NCI-H2171 (cell line): ENCODE results near the gene SHC3.
A peak's percentile ranks its signal among the peaks of the same experiment; 100 is the strongest.

Experiments used
- DNase-seq: peaks from one replicate; lab custom pipeline; 2025; lab: John Stamatoyannopoulos, UW

SHC3 gene

DNA sequence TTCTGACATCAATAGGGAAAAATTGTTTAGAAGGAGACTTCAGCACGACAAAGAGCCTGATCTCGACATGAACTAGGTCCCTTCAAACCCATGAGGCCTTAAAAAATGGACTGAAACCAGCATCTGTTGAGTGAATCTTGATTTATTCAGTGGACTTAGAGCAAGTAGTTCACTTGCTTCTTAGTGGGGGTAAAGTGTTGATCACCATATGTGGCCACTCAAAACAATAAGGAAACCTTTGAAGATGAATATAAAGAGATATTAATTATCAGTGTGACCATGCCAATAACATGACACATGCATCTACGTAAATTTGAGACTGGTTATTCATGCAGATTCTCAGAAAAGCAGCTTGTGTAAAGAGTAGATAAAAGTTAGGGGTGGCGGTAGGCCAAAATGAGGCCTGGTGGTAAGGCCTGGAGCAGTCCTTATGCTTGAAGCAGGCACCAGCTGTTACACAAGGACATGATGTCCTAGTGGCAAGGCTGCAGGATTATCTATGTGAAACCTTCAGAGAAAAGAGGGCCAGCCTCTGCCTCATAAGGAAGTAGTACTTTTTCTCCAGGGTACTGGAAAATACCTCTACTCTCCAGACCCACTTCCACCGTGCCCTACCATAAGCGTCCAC is 126.0 kb downstream of the SHC3 start:
- DNase-seq, result no peak

DNA sequence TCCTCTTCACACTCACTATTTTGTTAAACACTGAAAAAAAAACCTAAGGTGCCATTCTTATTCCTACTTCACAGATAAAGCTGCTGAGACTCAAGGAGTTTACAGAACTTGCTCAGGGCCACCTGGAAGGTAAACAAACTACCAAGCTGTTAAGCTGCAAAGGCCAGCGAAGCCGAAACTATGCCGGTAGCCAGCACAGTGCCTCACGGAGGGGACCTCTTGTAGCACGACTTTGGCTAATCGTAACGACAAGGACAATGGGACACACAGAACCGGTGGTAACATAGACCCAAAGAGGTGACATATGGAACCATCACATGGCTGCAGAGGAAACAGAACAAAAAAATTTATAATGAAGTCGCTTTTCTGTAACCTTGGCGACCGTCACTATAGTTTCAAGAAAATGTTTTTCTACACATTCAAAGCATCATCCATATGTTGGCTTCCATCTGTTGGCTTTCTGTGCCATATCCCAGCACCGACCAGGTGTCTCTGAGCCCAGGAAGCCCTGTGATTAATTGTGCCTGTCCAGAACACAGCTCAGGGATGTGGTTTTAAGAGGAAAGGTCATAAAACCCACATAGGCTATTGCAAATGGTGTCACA is 127.1 kb downstream of the SHC3 start:
- DNase-seq, result peak; percentile 63

DNA sequence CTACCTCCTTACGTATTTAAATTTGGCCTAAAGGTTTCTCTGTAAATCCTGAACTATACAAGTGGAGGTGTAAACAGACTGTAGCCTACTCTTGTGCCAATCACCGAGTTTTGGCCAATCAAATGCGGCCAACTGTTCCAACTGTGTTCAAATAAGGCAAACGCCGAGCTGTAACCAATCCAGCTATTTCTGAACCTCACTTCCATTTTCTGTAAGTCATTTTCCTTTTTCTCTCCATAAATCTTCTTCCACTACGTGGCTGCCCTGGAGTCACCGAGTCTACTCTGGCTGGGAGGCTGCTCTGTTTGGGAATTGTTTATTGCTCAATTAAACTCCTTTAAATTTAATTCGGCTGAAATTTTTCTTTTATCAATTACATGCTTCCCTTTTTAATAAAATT is 129.0 kb downstream of the SHC3 start:
- DNase-seq, result no peak

DNA sequence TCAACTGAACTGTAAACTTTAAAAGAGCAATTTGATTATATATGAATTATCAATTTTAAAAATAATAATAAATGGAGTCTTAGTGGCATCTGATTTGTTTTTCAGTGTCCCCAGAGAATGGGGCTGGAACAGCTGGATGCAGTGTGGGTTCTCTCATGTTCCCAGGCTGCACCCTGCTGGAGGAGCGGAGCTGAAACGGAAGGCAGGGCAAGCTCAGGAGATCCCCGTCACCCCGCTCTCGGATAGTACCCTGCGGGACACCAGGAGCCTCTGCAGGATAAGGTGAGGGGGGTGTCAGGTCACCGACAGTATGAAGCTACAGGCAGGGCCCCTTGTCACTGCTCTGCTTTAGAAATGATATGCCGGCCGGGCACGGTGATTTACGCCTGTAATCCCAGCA is 130.0 kb downstream of the SHC3 start:
- DNase-seq, result no peak

DNA sequence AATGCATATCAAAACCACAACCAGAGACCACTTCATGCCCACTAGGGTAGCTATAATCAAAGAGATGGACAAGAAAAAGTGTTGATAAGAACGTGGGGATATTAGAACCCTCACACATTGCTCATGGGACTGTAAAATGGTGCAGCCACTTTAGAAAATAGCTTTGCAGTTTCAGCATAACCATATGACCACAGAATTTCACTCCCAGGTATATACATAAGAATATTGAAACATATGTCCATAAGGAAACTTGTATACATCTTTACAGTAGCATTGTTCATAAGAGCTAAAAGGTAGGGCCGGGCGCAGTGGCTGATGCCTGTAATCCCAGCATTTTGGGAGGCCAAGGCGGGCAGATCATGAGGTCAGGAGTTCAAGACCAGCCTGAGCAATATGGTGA is 131.0 kb downstream of the SHC3 start:
- DNase-seq, result no peak

DNA sequence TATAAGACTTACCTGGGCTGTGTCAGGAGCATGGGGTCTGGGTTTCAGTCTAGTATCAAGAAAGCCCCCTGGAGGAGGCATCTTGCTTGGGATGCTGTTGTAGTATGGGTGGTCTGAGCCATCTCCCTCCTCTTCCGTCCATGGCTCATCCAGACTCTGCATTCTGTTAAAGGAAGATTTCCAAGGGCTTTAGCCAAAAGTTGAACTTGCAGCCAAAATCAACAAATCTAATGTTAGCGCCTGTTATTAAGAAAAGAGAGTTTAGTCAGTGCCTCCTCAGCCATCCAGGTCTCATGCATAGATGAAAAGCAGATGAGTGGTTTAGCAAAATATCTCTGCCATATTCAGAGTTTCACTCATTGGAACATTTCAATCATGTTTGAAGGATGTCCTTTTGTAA is 131.8 kb downstream of the SHC3 start:
- DNase-seq, result no peak

DNA sequence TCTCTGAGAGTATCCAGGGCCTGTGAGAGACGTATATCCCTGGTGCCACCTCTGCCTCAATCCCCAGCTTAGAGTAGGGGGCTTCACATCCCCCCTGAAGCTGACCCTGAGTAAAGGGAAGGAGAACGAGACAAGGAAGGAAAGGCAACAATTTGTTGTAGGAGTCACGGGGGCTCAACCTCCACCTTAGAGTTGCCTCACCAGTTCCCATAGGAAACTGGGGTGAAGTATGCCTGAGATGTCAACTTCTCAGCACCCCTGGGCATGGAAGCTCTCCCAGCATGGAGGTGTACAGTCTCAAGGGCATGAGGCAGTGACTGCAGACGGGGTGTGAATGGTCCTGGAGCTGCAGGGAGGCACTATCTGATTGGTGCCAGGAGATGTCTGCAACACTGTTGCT is 133.7 kb downstream of the SHC3 start:
- no peak for DNase-seq

DNA sequence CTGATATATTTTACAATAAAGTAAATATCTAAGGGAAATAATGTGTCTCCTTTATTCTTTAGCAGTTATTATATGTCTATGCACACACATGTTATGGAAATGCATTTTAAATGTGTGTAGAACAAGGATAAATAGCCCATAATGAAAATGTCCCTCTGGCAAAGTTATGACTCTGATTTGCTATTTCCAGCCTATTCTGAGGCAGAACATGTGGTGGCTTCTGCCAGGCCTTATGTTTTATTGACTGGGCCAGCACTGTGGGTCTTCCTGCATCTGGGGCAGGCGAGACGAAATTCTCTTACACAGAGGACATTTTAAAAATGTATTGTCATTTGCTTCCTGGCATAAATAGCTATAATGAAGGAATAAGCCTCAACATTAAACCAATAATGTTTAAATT is 134.5 kb downstream of the SHC3 start:
- no peak for DNase-seq

DNA sequence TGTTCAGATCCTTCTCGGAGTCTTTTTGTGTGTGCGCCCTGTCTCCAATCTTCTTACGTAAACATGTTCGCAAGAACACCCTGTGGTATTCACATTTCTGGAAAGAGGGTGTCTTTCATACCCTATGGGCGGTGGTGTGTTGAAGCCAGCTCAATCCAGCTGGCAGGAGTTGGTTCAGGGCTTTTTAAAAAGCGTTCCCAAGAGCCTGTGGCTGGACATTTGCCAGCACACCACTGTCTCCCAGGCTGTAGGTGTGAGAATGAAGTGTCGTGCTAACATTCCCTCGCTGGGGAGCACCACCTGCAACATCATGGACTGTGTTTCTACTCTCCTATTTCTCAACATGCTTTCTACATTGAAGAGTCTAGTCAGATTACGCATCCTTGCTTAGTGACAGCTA is 135.6 kb downstream of the SHC3 start:
- DNase-seq, result no peak

DNA sequence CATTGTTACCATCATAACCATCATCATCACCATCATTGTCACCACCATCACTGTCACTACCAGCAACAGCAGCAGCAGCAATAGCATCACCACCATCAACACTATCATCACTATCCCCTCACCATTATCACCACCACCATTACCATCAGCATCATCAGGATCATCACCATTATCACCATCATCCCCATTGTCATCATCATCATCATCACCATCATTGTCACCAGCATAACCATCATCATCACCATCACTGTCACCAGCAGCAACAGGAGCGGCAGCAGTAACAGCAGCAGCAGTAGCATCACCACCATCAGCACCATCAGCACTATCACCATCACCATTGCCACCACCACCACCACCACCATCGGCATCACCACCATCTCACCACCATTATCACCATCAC is 139.0 kb downstream of the SHC3 start:
- no peak for DNase-seq

DNA sequence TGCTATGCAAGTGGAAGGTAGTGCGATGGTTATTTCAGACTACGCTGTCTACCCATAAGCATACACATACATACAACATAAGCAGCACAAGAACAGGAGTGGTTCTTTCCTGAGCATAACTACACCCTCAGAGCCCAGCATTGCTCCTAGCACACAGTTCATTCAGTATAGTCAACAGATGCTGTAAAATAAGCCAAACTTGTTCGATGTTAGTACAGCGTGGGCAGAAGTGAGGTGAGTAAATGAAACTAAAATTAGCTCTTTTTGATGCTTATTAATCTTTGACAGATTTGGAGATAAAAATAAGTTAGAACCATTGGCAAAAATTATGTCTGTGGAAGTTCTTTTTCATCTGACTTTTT is 139.5 kb downstream of the SHC3 start:
- no peak for DNase-seq

DNA sequence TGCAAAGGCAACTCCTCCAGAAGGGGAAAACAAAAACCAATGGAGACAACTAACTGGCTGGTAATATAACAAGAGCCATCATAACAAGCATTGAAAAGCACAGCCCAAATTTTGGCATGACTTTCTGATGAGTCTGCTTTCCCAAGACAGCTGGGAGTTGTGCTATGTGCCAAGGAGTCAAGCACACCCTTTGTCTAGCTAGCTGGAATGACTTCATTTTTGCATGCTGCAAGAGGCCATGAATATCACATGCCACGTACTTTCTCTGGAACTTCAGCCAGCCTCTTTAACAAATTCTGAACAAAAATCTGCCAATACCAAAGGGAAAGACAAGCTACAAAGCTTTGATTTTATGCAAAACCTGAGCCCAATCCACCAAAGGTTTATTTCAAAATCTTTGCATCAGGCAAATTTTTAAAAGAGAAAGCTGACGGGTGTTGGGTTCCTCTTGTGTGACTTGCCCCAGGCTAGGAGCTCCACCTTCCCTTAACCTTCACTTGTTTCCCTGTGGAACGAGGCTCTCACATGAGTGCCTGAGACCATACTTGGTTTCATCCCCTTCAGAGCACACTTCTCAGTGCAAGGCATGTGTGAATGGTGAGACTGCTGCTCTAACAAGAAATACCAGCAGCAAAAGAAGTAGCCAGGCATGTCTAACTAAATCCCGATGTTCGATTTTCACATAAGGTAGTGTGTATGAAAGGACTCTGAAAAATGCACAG is 140.1 kb downstream of the SHC3 start:
- DNase-seq, result no peak

DNA sequence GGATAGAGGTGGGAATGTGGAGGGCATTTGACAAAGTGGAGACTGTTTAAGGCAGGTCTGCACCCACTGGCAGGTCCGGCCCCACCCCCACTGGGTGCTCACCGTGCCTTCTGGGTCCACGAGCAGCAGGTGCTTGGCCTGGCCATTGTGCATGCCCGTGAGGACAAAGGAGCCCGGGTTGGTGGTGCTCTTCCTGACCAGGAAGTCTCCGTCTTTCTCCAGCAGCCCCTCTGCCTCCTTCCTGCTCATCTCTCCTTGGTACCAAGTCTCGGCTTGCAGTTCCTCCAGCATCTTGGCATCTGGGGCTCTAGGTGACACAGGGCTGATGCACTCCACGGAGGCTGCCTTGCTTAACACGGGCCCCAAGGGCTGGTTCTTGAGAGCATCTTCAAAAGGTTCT is 140.7 kb downstream of the SHC3 start:
- no peak for DNase-seq

DNA sequence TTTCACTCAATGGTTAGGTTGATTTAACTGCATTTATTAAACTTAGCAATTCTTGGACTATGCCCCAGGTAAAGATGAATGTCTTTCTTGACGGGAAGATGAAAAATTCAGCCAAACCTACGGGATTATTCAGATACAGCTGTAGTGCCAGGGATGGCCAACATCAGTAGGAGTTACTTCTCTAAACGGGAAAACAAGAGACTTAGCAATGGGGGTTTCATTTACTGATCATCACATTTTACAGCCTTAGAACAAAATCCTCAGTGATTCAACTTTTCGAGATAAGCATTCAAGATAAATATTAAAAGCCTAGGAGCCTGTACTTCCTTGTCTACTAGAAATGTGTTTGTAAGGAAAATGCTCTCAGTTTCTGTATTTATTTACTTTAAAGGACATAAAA is 141.3 kb downstream of the SHC3 start:
- no peak for DNase-seq

DNA sequence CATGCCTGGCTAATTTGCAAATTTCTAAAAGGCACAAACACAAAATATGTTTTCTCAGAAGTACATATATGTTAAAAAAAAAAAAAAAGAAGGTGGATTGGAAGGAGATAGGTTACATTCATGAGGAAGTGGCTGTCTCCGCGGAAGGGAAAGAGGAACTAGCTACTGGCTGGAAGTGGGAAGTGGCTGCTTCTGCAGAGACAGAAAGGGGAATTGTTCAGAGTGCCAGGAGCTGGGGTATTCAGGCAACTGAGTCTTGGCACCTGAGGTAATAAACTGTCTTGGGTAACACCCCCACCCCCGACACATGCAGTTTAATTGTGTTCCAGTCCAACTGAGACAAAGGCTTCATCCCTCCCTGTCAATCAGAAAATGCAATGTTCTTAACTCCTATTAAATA is 141.7 kb downstream of the SHC3 start:
- no peak for DNase-seq

DNA sequence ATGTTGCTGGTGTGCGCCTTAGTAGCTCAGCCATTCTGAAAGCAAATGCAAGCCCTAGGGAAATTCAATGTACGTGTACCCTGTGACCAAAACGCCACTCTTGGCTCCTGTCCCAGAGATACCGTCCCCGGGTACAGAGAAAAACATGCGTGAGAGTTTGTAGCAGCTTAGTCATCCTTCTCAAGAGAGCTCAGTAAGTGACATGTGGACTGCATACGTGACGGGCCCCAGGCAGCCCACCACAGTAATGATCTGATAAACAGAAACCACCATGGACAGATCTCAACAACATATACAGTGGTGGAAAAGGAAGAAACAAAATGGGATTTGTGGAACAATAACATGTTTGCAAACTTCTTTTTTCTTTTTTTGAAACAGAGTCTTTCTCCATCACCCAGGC is 142.2 kb downstream of the SHC3 start:
- DNase-seq, result no peak

DNA sequence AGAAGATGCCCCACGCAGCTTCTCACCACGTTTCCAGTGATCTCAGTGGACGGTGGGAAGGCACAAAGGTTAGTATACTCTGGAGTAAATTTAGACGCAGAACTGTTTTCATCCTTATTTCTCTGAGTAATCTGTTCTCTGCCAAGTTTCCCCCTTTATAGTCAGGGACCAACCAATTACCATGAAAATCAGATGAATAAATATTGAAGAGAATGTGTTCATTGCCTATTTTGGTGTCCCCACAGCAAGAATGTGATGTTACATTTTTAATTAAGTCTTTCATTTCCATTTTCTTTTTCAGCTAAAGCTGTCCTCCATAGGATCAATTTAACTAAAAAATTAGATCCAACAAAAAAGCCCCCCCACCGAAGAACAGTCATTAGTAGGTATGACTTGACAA is 146.0 kb downstream of the SHC3 start:
- DNase-seq, result no peak

DNA sequence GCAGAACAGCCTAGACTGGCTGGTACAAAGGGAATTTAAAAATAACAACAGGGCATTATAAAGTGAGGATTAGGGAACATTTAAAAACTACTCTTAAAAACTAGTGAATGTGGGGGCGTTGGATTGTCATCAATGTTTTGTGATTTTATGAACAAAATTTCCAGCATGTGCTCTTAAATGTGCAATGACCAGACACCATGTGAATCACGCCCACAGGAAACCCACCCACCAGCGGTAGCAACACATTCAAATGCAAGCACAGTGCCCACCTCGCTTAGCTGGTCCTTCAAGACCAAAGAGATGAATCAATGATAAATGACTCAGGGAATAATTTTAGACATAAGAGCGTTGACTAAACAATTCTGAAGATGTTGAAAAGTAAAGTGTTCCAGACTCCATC is 146.4 kb downstream of the SHC3 start:
- DNase-seq, result no peak

DNA sequence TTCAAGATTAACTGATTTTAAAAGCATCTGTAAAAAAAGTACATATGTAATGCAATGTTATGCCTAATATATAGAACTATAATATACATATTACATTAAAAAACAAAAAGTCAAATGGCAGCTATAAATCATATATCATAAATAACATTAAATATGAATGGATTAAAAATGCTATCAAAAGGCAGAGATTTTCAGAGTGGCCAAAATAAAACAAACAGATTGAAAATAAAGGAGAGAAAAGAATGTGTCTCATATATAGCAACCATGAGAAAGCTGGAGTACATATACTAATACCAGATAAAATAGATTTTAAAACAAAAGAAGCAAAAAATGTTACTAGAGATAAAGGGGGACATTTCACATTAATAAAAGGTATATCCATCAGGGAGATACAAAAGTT is 148.8 kb downstream of the SHC3 start:
- no peak for DNase-seq

DNA sequence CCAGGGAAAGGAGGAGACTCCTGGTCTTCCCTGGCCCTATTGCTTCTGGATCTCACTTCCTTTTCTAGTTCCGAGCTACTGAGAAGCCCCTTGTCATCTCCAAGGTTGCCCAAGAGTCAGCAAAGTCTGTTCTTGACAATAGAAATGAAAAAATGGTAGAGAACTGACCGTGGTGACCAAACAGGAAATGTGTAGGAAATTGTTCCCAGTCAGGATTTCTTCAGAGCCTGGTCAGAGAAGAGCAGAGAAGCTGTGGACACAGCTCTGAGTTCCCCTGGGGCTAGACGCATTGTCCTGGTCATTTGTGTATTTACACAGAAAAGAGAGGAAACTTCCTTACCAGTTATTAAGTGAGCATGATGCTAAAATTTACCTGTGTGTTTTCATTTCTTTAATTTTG is 151.7 kb downstream of the SHC3 start:
- no peak for DNase-seq

DNA sequence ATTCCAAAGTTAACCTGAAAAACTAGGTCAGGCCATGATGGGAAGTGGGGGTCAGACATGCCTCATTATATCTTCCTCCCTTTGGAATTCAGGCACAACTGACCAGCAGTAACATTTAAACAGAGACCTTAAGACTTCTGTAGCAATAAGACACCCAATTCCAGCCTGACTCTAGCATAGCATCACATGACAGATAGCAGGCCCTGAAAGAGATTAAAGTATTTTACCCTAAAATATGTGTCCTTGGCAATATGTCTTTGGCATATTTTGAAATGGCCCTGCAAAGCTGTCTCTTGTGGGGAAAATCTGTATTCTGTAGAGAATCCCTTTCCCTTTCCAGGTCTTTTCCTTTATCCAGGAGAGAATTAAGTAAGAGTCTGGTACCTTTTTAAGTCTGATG is 153.1 kb downstream of the SHC3 start:
- no peak for DNase-seq

DNA sequence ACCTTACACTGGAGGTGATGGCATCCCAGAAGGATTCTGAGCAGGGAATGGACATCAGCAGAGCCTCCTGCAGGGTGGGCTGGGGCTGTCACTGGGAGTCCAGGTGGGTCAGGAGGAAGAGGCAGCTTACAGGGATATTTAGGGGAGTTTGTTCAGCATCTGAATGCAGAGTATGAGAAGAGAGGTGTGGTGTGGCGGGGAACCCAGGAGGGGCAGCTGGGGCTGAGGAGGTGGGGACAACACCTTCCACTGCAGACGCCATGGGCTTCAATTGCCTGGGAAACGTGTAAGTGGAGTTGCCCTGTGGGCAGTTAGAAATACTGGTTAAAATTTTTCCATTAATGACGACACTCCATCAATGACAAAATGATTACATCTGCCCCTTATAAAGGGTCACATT is 153.9 kb downstream of the SHC3 start:
- DNase-seq, result no peak

DNA sequence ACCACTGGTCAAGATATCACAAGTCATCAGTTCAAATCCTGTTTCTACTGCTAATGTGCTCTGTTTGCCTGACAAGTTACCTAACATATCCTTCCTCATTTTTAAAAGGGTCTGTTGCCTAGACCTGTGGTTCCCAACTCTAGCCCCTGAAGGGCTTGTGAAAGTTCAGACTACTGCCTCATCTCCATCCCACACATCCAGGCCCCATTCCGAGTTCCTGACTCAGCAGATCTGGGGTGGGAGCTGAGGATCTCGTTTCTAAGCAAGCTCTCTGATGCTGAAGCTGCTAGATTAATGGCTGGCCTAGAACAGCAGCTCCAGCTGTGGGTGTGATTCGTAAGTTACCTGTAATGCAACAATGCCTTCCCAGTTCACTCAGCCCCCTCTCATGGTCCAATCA is 154.9 kb downstream of the SHC3 start:
- no peak for DNase-seq

DNA sequence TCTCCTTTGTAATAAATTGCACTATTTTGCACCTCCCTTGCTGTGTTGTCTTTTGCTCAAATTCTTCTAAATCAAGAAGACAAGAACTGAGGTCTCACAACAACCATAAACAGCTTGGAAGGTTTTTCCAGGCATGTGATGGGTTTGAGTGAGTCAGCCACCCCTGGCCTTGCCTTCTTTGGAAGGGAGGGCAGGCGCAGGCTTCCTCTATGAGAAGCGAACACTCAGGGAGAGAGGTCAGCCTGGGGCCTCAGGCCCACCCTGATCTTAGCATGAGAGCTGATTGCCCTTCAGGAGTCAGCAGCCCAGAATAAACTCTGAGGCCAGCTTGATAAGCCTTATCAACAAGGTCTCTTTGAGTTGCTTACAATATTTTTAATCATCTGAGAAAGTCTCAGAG is 155.7 kb downstream of the SHC3 start:
- DNase-seq, result no peak
